Body of pancreas (tissue), 4 donors: ENCODE data around the gene CDS2.

Source experiments
- POLR2A ChIP-seq, 3 donors: fragments of 450-650 bp; IDR thresholded peaks; one replicate each; pipeline ENCODE4 v1.6.1; 2016; ENCODE audit warnings: antibody characterized with exemption in 3 of 3, mild to moderate bottlenecking in 2 of 3
- TF ChIP-seq, protein P1 (sequence below), 7 experiments: fragments of 450-650 bp in 4 of 7; fragments of 200-600 bp in 3 of 7; sonication (generic) in 3 of 7; IDR thresholded peaks; one replicate each; pipeline ENCODE4 v1.5.1; 2016 to 2019; ENCODE audit warnings: antibody characterized with exemption in 7 of 7

- TF ChIP-seq, protein P1, sequence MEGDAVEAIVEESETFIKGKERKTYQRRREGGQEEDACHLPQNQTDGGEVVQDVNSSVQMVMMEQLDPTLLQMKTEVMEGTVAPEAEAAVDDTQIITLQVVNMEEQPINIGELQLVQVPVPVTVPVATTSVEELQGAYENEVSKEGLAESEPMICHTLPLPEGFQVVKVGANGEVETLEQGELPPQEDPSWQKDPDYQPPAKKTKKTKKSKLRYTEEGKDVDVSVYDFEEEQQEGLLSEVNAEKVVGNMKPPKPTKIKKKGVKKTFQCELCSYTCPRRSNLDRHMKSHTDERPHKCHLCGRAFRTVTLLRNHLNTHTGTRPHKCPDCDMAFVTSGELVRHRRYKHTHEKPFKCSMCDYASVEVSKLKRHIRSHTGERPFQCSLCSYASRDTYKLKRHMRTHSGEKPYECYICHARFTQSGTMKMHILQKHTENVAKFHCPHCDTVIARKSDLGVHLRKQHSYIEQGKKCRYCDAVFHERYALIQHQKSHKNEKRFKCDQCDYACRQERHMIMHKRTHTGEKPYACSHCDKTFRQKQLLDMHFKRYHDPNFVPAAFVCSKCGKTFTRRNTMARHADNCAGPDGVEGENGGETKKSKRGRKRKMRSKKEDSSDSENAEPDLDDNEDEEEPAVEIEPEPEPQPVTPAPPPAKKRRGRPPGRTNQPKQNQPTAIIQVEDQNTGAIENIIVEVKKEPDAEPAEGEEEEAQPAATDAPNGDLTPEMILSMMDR (IDR thresholded peaks at IDR 0.05): peak in 2 of 7 experiments; percentile 5 to 33
- TF ChIP-seq POLR2A (IDR thresholded peaks at IDR 0.05): peak; percentile 83 to 94 (median 92)
These were observed 7.2 kb upstream of the CDS2 start, which contains the start of gene PCNA for GRCh38 chr20:5119435-5120184.
